Measurements from ENCODE around the gene C1orf174. TPM values are rescaled to one million over a fixed set of nuclear protein-coding genes. Genes with fewer than 3 reads are reported as not detected.

Gene C1orf174
- total and polyA plus RNA-seq, 2 donors (not counting 1 experiment from before 2014, with no cell fraction given): 24.1 to 39.6 TPM

DNA sequence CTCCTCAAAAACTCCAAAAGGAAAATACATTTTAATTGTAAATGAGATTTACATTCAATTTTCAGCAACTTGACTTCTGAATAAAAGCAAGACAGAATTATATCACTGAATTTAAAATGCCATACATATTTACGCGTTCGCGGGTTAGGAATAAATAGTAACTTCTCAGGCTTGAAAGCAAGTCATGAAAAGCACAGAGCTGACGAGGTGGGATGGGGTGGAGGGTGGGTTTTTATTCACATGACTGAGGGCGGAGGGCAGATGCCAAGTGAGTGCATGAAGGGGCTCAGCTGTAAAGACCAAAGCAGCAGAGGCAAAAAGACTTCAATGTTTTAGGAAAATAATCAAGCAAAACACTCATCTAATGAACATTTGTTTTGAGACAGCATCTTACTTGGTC lies 48.8 kb downstream of the C1orf174 start:
- Histone ChIP-seq H3K9me3 (ENCODE audit: control insufficient read depth, insufficient read depth, low read depth, low read length) (no peaks in the 10 kb centered on the region), H3K4me2 (ENCODE audit: extremely low read depth, insufficient read depth, low read length) (no peak overlapping the region), H3K4me1 (ENCODE audit: control insufficient read depth, extremely low read depth, insufficient read depth, low read length) (no peaks in the 10 kb centered on the region), H3K27ac (ENCODE audit: insufficient read depth, low read length) (no peak overlapping the region), H3K79me2 (ENCODE audit: control insufficient read depth, insufficient read depth, low read length) (peaks cover 14% of the 10 kb centered on the region), H3K36me3 (ENCODE audit: control insufficient read depth, insufficient read depth, low read length) (peaks cover 6% of the 10 kb centered on the region), H4K20me1 (ENCODE audit: control insufficient read depth, extremely low read depth, insufficient read depth, low read length) (no peaks in the 10 kb centered on the region), H2AFZ (ENCODE audit: low read length) (no peak overlapping the region), H3K27me3 (ENCODE audit: control insufficient read depth, insufficient read depth, low read length) (no peaks in the 10 kb centered on the region), H3K9ac (ENCODE audit: insufficient read depth, low read length) (no peak overlapping the region), H3K4me3 (replicated peaks in 1 of 4; ENCODE audit: control extremely low read depth in 1 of 4, insufficient read depth in 1 of 4, low read depth in 3 of 4, low read length in 4 of 4) (no peak overlapping the region)
- DNase-seq (ENCODE audit: low read depth in 2 of 2): no peak
- TF ChIP-seq, protein P1, sequence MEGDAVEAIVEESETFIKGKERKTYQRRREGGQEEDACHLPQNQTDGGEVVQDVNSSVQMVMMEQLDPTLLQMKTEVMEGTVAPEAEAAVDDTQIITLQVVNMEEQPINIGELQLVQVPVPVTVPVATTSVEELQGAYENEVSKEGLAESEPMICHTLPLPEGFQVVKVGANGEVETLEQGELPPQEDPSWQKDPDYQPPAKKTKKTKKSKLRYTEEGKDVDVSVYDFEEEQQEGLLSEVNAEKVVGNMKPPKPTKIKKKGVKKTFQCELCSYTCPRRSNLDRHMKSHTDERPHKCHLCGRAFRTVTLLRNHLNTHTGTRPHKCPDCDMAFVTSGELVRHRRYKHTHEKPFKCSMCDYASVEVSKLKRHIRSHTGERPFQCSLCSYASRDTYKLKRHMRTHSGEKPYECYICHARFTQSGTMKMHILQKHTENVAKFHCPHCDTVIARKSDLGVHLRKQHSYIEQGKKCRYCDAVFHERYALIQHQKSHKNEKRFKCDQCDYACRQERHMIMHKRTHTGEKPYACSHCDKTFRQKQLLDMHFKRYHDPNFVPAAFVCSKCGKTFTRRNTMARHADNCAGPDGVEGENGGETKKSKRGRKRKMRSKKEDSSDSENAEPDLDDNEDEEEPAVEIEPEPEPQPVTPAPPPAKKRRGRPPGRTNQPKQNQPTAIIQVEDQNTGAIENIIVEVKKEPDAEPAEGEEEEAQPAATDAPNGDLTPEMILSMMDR (conservative IDR thresholded peaks at IDR 0.05 in 1 of 2, IDR thresholded peaks at IDR 0.05 in 1 of 2; ENCODE audit: low read depth in 1 of 2, low read length in 2 of 2): no peak
- no peak for TF ChIP-seq EZH2 (IDR thresholded peaks at IDR 0.05; ENCODE audit: low read length, missing control alignments)

DNA sequence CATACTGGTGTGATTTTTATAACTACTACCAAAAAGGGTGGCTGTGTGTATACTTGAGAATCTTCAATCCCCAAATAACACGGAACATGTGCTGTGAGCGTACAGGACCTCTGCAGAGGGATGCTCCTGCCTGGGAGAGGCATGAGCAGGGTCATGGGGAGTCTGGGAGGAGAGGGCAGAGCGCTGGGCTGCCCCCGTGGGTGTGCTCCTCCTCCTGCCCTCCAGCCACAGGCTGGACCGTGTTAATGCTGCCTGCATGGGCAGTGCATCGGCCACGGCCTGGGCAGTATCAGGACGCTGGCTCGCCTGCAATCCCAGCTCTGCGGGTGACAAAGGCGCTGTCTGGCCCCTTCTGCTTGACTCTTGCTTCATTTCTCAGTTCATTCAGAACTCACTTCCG lies 49.2 kb downstream of the C1orf174 start:
- TF ChIP-seq, protein P1 (conservative IDR thresholded peaks at IDR 0.05 in 1 of 2, IDR thresholded peaks at IDR 0.05 in 1 of 2; ENCODE audit: low read depth in 1 of 2, low read length in 2 of 2): no peak
- TF ChIP-seq EZH2 (IDR thresholded peaks at IDR 0.05; ENCODE audit: low read length, missing control alignments): no peak

DNA sequence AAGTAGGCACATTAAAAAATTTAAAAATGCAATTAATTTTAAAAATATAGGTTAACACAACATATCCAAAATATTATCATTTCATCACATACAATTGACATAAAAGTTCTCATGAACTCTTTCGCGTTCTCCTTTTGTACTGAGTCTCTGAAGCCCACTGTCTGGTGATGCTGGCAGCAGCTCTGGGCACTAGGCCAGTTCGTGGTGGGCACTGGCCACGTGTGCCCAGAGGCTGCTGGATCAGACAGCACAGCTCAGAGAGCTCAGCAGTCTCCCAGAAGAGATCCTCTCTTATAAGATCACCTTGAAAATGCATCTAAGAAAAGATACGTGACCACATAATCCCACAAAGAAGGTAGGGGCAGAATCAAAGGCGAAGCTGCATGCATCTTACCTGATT lies 53.0 kb downstream of the C1orf174 start:
- H3K36me3 ChIP-seq (ENCODE audit: control insufficient read depth, insufficient read depth, low read length): peaks cover 6% of the 10 kb centered on the region
- no peak for DNase-seq (ENCODE audit: low read depth in 2 of 2)
- no peak overlapping the region for H2AFZ ChIP-seq (ENCODE audit: low read length)

More for the DNA sequence above, 49.2 kb downstream of the C1orf174 start:
- Histone ChIP-seq H4K20me1 (ENCODE audit: control insufficient read depth, extremely low read depth, insufficient read depth, low read length) (no peaks in the 10 kb centered on the region), H3K79me2 (ENCODE audit: control insufficient read depth, insufficient read depth, low read length) (peaks cover 13% of the 10 kb centered on the region), H3K36me3 (ENCODE audit: control insufficient read depth, insufficient read depth, low read length) (peaks cover 6% of the 10 kb centered on the region), H3K4me3 (replicated peaks in 1 of 4; ENCODE audit: control extremely low read depth in 1 of 4, insufficient read depth in 1 of 4, low read depth in 3 of 4, low read length in 4 of 4) (no peak overlapping the region), H3K4me2 (ENCODE audit: extremely low read depth, insufficient read depth, low read length) (no peak overlapping the region), H3K9ac (ENCODE audit: insufficient read depth, low read length) (no peak overlapping the region), H3K27ac (ENCODE audit: insufficient read depth, low read length) (no peak overlapping the region), H3K9me3 (ENCODE audit: control insufficient read depth, insufficient read depth, low read depth, low read length) (no peaks in the 10 kb centered on the region), H2AFZ (ENCODE audit: low read length) (no peak overlapping the region), H3K27me3 (ENCODE audit: control insufficient read depth, insufficient read depth, low read length) (no peaks in the 10 kb centered on the region), H3K4me1 (ENCODE audit: control insufficient read depth, extremely low read depth, insufficient read depth, low read length) (no peaks in the 10 kb centered on the region)
- DNase-seq (ENCODE audit: low read depth in 2 of 2): no peak

More for the DNA sequence above, 53.0 kb downstream of the C1orf174 start:
- no peaks in the 10 kb centered on the region for H4K20me1 ChIP-seq (ENCODE audit: control insufficient read depth, extremely low read depth, insufficient read depth, low read length)
- no peak overlapping the region for H3K4me2 ChIP-seq (ENCODE audit: extremely low read depth, insufficient read depth, low read length)
- H3K27ac ChIP-seq (ENCODE audit: insufficient read depth, low read length): no peak overlapping the region
- no peaks in the 10 kb centered on the region for H3K9me3 ChIP-seq (ENCODE audit: control insufficient read depth, insufficient read depth, low read depth, low read length)
- no peaks in the 10 kb centered on the region for H3K79me2 ChIP-seq (ENCODE audit: control insufficient read depth, insufficient read depth, low read length)
- no peaks in the 10 kb centered on the region for H3K4me1 ChIP-seq (ENCODE audit: control insufficient read depth, extremely low read depth, insufficient read depth, low read length)
- no peak overlapping the region for H3K9ac ChIP-seq (ENCODE audit: insufficient read depth, low read length)
- H3K27me3 ChIP-seq (ENCODE audit: control insufficient read depth, insufficient read depth, low read length): no peaks in the 10 kb centered on the region
- H3K4me3 ChIP-seq (replicated peaks in 1 of 4; ENCODE audit: control extremely low read depth in 1 of 4, insufficient read depth in 1 of 4, low read depth in 3 of 4, low read length in 4 of 4): no peak overlapping the region
- TF ChIP-seq, protein P1 (conservative IDR thresholded peaks at IDR 0.05 in 1 of 2, IDR thresholded peaks at IDR 0.05 in 1 of 2; ENCODE audit: low read depth in 1 of 2, low read length in 2 of 2): no peak
- no peak for TF ChIP-seq EZH2 (IDR thresholded peaks at IDR 0.05; ENCODE audit: low read length, missing control alignments)

All from fibroblast of lung (primary cell).